Osteoblast (primary cell): Measurements from ENCODE around the gene ZNF24. TPM values are rescaled to one million over a fixed set of nuclear protein-coding genes. Genes with fewer than 3 reads are reported as not detected.

Experiments used
- DNase-seq: peaks from one replicate; pipeline ENCODE4 v3.0.0; 2011; ENCODE audit warnings: low spot score, mixed read lengths; ENCODE audit not compliant: insufficient read length; ENCODE audit errors: missing footprints
- H2AFZ ChIP-seq: 2 replicates; pipeline ENCODE4 v1.6.0; 2011; ENCODE audit warnings: mild to moderate bottlenecking, low read length
- H3K27ac ChIP-seq: 2 replicates; pipeline ENCODE4 v1.5.1; 2011; ENCODE audit warnings: mild to moderate bottlenecking, low read depth, low read length, moderate library complexity
- H3K27me3 ChIP-seq: 2 replicates; pipeline ENCODE4 v1.6.0; 2012; ENCODE audit warnings: mild to moderate bottlenecking, control low read depth, inconsistent platforms, low read length, moderate library complexity; ENCODE audit not compliant: insufficient read depth
- H3K36me3 ChIP-seq: 2 replicates; pipeline ENCODE4 v1.5.1; 2011; ENCODE audit warnings: mild to moderate bottlenecking, low read length, control low read depth, moderate library complexity; ENCODE audit not compliant: insufficient read depth
- H3K4me1 ChIP-seq: 2 replicates; pipeline ENCODE4 v1.5.1; 2011; ENCODE audit warnings: mild to moderate bottlenecking, low read length, control low read depth, moderate library complexity; ENCODE audit not compliant: insufficient read depth
- H3K4me2 ChIP-seq: 2 replicates; pipeline ENCODE4 v1.6.0; 2011; ENCODE audit warnings: mild to moderate bottlenecking, low read length; ENCODE audit not compliant: insufficient read depth
- H3K4me3 ChIP-seq: fragments of 200-600 bp; sonication (generic); 3 replicates; pipeline ENCODE4 v1.5.1; 2012; ENCODE audit warnings: mild to moderate bottlenecking, low read length, inconsistent platforms; ENCODE audit not compliant: insufficient read depth
- H3K79me2 ChIP-seq: 2 replicates; pipeline ENCODE4 v1.6.0; 2012; ENCODE audit warnings: mild to moderate bottlenecking, low read length, control low read depth, inconsistent platforms; ENCODE audit not compliant: insufficient read depth
- H3K9me3 ChIP-seq: 2 replicates; pipeline ENCODE4 v1.5.1; 2011; ENCODE audit warnings: low read depth, low read length, control low read depth
- H4K20me1 ChIP-seq: 2 replicates; pipeline ENCODE4 v1.6.0; 2012; ENCODE audit warnings: mild to moderate bottlenecking, low read length, control low read depth; ENCODE audit not compliant: insufficient read depth
- CTCF ChIP-seq: IDR thresholded peaks from 2 replicates; pipeline ENCODE4 v1.5.1; 2011; ENCODE audit warnings: mild to moderate bottlenecking, low read depth, low read length, moderate library complexity; ENCODE audit errors: extremely low read depth
- total RNA-seq: library from RNA; depleted of rRNA; stranded (reverse); fragments of >200 nt; gene quantifications from 2 replicates; pipeline ENCODE4 v1.2.3, GENCODE V29; 2012

ZNF24 gene
- total RNA-seq, 1 donor = 29.7 TPM

- H3K79me2 ChIP-seq = peaks cover 42% of the 10 kb centered on the region
- peaks cover 2% of the 10 kb centered on the region for H3K36me3 ChIP-seq
- DNase-seq = no peak
- peak overlapping the region; percentile 97 for H3K4me2 ChIP-seq
- H3K27me3 ChIP-seq = no peaks in the 10 kb centered on the region
- no peak for TF ChIP-seq CTCF
- H3K27ac ChIP-seq = peak overlapping the region; percentile 96
- peaks cover 35% of the 10 kb centered on the region for H4K20me1 ChIP-seq
- peak overlapping the region; percentile 24 for H3K4me3 ChIP-seq
- peak overlapping the region; percentile 64 for H2AFZ ChIP-seq
- no peaks in the 10 kb centered on the region for H3K9me3 ChIP-seq
- H3K4me1 ChIP-seq = peaks cover 18% of the 10 kb centered on the region
Measured at GRCh38 chr18:35345460-35345921, 1.3 kb upstream of the ZNF24 start.

GRCh38 chr18:35344736-35345459, 678 bp upstream of the ZNF24 start:
- Histone ChIP-seq H3K27ac (peak overlapping the region; percentile 96), H3K9me3 (no peaks in the 10 kb centered on the region), H3K36me3 (peaks cover 8% of the 10 kb centered on the region), H3K4me2 (peak overlapping the region; percentile 97), H3K79me2 (peaks cover 48% of the 10 kb centered on the region), H3K4me3 (peak overlapping the region; percentile 90), H3K4me1 (peaks cover 18% of the 10 kb centered on the region), H4K20me1 (peaks cover 40% of the 10 kb centered on the region), H3K27me3 (no peaks in the 10 kb centered on the region), H2AFZ (peak overlapping the region; percentile 86)
- no peak for TF ChIP-seq CTCF
- DNase-seq = no peak

GRCh38 chr18:35343488-35343935, 708 bp downstream of the ZNF24 start:
- Histone ChIP-seq H2AFZ (no peak overlapping the region), H3K4me3 (peak overlapping the region; percentile 90), H3K79me2 (peaks cover 62% of the 10 kb centered on the region), H3K4me1 (peaks cover 18% of the 10 kb centered on the region), H3K36me3 (peaks cover 22% of the 10 kb centered on the region), H4K20me1 (peaks cover 44% of the 10 kb centered on the region), H3K9me3 (no peaks in the 10 kb centered on the region), H3K27ac (peak overlapping the region; percentile 96), H3K4me2 (peak overlapping the region; percentile 97), H3K27me3 (no peaks in the 10 kb centered on the region)
- TF ChIP-seq CTCF = no peak
- no peak for DNase-seq

- H3K36me3 ChIP-seq = peaks cover 78% of the 10 kb centered on the region
- H3K79me2 ChIP-seq = peaks cover 52% of the 10 kb centered on the region
- H3K4me3 ChIP-seq = no peak overlapping the region
- H2AFZ ChIP-seq = no peak overlapping the region
- no peak for TF ChIP-seq CTCF
- DNase-seq = no peak
- H3K4me1 ChIP-seq = peaks cover 2% of the 10 kb centered on the region
- no peak overlapping the region for H3K4me2 ChIP-seq
- peaks cover 45% of the 10 kb centered on the region for H4K20me1 ChIP-seq
- H3K9me3 ChIP-seq = no peaks in the 10 kb centered on the region
- H3K27ac ChIP-seq = no peak overlapping the region
- H3K27me3 ChIP-seq = no peaks in the 10 kb centered on the region
Measured at GRCh38 chr18:35337286-35337685, 6.9 kb downstream of the ZNF24 start.
